Stimulated activated CD8-positive, alpha-beta memory T cell treated with anti-CD3 and anti-CD28 coated beads, Interleukin-4, amount 100 ng/mL, for 4 hours (primary cell): ENCODE data around the gene CASS4.
"Not testable (repeated sequence)": the region's sequence is repeated elsewhere in the genome, so short reads cannot be mapped to it uniquely, and the experiment has no call there.

ENCODE experiments used
- DNase-seq, 2 donors: peaks; one replicate each; pipeline ENCODE4 v3.0.0-alpha.2; 2020; ENCODE audit warnings: low read depth in 2 of 2, low spot score in 1 of 2

The CASS4 gene, protein sequence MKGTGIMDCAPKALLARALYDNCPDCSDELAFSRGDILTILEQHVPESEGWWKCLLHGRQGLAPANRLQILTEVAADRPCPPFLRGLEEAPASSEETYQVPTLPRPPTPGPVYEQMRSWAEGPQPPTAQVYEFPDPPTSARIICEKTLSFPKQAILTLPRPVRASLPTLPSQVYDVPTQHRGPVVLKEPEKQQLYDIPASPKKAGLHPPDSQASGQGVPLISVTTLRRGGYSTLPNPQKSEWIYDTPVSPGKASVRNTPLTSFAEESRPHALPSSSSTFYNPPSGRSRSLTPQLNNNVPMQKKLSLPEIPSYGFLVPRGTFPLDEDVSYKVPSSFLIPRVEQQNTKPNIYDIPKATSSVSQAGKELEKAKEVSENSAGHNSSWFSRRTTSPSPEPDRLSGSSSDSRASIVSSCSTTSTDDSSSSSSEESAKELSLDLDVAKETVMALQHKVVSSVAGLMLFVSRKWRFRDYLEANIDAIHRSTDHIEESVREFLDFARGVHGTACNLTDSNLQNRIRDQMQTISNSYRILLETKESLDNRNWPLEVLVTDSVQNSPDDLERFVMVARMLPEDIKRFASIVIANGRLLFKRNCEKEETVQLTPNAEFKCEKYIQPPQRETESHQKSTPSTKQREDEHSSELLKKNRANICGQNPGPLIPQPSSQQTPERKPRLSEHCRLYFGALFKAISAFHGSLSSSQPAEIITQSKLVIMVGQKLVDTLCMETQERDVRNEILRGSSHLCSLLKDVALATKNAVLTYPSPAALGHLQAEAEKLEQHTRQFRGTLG

DNA sequence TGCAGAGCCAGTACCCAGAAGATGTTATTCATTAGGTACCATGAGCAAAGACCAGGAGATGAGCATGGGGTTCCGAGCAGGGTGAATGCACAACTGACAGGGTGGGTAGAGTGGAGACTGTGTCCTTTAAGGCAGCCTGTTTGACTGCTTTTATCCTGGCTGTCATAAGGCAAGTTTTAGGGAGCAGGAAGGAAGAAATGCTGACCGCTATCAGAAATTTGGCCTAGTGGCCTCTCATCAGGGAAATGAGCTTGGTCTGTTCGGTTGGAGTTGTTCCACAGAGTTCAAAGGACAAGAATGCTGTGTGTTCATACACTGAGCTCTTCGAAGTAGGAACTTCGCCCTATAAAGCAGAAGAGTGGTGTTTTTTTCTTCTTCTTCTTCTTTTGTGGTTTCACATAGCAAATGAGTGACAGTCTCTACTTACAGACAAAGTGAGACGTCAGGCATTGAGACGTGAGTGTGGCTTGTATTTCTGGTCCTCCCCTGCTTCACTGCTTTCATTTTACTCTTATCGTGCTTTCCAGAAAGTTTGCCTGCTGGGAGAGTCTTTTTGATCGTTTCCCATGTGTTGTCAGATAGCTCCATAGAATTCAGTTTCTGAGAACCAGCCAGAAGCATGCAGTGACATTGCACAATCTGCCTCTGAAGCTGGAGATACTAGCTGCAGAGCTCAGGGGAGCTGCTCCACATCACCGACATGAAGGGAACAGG is at the start of gene CASS4:
Gene CASS4 (plus strand): TSS at position 502 of the 714 bp plus-strand sequence. CDS start 199 bp downstream, at position 701.
- no peak for DNase-seq

DNA sequence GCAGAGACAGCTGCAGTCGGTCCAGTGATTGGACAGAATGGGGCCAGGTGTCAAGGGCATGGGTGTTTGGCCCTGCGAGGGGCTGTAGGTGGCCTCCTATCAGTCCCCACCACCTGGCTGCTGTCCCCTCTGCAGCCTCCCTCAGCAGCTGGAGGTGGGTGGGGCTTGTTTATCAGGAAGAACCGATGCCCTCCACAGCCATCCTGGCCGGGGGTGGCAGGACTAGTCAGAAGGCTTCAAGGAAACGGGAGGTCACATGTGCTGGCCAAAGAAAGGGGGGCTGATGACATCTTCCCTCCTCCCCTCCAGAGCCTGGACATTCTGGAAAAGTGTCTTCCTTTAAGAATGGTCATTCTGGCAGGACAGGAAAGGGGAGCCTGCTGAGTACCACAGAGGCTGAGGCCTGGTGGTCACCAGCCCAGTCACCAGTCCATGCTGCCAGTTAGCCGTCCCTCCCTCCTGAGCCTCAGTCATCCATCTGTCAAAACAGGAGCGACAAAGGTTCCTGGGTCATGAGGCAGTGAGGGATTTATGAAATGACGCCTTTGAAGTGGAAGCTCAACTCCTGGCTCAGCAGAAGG is 49.1 kb upstream of the CASS4 start:
- no peak for DNase-seq

DNA sequence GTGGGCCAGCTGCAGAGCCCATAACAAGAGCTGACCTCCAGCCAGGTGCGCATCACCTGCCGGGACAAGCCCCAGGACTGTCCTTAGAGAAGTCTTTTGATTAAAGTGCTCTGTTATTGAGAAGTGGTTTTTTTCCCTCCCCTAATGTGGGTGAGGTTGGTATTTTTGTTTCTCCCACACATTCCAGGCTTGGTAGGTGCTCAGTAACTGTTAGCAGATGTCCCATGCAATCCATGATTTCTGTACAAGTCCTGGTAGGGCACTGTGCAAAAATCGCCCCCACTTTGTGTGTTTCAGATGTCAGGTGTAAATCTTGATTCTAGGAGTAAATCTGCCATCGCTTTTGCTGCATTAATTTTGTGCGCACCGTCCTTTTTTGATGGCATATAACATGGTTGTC is 48.6 kb upstream of the CASS4 start:
- DNase-seq, result no peak

DNA sequence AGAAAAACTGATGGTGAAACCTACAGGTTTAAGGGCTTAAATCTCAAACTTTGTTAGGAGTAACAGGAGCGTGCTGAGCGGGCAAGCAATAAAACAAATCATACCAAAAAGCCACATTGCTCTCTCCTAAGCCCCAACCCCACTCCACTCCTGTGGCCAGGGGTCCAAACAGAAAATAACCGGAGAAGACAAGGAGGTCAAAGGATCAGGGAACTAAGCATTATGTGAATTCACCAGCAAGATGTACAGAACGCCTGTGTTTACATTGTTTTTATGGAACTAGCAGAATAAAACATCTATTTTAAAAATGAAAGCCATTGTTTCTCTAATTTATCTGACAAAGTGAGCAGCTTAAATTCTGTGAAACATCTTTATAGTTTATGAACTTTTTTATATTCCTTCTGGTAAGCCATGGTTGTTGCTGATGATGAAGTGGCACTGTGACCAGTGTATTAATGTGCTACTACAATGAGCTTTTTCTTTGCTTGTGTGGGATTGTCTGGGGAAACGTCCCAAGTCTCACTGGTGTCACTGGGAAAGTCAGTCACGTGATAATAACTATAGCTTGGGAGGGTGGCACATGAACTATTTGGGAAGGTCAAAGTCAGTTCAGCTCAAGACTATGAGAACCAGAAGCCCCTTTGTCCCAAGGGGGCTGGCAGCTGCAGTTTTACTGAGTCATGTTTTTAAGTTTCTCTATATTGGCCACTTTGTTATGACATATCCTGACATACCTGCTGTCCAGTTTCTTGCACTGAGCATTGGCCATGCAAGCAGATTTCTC is 43.5 kb upstream of the CASS4 start:
- no peak for DNase-seq

DNA sequence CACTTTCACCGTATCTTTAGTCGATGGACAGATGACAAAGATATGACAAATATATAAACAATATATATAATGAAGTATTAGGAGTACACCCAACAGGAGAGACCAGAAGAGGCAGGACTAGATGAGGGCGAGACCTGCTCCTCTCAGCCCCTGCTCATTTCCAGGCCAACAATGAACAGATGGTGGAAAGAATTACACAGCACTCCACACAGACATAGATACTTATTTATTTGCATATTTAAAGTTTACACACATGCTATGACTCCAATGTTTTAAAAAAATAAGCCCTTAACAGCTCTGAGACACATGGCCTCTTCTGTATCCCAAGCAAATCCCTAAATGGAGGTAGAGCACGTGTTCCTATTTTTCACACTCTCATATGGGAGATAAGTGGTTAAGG is 42.9 kb upstream of the CASS4 start:
- DNase-seq, result no peak

DNA sequence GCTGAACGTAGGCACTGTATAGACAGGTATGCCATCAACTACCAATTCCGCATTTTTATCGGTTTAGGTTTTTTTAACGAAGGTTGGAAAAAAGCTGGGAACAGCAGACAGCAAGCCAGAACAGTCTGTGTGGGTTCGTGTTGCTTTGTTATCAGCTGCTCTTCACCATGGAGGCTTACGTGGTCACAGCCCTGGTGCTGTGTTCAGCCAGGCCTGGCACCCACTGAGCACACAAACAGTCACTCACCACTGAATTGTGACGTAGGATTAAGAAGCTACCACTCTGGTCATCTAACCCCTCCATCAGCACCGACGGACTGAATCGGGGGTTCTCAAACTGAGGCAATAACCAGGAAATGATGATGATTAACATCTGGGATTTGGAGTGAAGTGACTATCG is 40.1 kb upstream of the CASS4 start:
- no peak for DNase-seq

DNA sequence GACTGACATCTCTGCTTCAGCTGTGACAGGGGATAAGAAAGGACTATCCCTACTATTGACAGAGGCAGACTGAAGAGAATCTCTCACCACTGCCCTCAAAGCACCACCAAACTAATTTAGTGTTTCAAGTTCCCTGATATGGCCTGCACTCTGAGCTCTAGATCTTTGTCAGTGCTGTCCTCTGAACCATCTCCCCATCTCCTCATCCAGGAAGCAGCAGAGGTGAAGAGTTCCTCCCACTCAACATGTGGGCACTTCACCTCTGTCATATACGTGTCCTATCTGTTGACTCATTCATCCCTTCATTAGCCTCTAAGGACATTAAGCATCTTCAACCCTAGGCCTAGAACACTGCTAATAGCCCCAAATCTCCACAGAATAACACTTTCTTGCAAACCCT is 39.2 kb upstream of the CASS4 start:
- DNase-seq, result no peak

DNA sequence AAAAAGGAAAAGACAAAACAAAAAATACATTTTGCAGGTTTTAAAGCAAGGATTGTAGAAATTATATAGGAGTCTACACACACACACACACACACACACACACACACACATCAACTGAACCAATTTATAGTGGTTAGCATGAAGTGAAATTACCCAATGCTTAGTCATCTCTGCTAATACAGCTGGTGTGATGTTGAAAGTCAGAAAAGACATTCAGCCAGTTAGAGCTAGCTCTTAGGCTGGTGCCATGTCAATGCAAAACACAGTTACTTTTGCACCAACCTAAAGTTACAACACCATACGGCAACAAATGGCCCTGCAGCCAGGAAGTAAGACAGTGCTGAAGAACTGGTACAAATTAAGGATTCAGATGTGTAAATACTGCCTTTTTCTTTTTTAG is 38.1 kb upstream of the CASS4 start:
- no peak for DNase-seq

DNA sequence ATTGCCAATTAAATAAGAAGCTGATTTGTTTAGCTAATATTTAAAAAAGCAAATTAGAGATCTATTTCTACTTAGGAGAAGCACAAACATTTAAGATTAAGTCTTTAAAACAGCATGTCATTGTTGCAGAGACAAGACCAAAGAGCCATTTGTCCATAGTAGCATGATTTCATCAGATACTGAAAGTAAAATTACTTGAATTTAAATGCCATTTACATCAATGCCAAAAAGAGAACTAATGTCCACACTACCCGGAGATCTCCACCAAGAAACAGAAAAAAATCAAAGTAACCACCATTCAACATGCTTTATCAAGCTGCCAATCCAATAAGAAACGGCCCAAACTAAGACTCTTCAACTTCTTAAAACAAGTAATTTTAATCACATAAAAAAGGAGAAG is 35.7 kb upstream of the CASS4 start:
- DNase-seq, result no peak

DNA sequence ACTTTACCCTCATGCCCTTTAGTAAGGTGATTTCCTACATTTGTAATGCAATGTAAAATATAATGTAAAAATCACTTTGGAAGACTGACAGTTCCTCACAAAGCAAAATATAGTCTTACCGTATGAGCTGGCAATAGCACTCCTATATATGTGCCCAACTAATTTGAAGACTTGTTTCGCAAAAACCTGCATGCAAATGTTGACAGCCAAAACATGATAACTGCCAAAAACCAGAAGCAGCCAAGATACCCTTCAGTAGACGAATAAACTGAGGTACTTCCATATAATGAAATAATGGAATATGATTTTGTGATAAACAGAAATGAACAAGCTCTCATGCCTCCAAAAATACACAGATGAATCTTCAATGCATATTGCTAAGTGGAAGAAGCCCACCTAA is 33.7 kb upstream of the CASS4 start:
- no peak for DNase-seq

DNA sequence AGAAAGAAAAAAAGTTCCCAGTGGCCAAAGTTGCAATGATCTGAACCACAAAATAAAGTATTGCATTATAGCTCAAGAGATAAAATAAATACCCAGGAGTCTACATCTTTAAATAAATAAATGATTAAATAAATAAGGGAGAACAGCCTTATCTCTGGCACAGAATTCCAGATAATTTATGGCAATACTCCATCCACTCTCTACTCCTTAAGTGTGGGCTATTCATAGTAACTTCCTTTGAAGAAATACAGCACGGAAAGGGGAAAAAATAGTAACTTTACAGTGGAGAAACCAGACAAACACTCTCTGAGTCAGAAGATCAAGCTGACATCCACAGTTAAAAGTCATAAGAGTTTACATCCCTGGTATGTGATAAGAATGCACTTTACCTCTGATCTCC is 31.7 kb upstream of the CASS4 start:
- DNase-seq, result no peak

DNA sequence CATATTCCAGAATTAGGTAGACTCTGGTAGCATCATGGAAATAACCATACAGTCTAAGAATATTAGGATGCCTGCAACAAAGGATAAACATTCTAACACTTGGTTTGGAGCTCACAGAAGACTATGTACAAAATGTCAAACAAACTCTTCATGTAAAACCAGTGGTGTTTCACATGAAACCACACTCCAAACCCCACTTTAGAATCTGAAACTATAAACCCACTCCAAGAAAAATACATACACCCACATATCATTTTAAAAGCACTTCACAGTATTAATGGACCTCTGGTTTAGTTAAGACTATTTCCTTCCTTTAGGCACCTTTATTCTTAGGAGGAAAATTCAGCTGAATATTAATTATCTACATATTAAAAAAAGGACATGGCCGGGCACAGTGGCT is 30.6 kb upstream of the CASS4 start:
- DNase-seq, result no peak

DNA sequence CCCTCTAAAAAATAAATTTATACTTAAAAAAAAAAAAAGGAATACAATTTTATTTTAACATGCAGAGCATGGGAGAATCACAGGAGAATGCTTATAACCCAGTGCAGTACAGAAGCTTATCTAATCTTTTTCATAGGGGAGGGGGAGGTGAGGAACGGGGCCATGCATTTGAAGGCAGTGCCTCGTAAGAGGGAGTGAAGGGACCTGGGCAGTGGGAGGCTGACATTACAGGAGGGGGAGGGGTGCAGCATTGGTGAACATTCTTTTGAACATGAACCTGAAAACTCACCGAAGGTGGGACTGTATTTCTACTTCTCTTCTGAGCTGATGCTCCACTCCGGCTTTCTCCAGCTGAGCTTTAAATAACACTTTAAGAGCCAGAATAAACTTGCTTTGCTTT is 29.4 kb upstream of the CASS4 start:
- no peak for DNase-seq

DNA sequence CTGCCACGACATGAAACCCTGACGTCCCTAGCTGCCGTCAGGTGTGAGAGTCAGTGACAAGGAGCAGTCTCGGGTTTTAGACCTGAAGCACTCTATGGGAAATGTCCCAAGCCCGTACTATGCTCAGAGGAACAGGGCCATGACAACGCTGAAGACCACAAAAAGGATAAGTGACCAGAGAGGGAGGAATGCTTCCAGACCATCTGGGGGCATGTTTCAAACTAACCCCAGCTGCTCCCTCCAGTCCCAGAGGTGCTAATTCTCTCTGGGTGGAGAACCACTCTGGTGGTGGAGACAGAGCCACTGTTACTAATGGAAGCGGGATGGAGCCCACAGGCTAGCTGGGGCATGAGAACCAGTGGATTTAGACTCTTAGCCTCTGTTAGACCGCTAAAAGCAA is 28.7 kb upstream of the CASS4 start:
- no peak for DNase-seq

DNA sequence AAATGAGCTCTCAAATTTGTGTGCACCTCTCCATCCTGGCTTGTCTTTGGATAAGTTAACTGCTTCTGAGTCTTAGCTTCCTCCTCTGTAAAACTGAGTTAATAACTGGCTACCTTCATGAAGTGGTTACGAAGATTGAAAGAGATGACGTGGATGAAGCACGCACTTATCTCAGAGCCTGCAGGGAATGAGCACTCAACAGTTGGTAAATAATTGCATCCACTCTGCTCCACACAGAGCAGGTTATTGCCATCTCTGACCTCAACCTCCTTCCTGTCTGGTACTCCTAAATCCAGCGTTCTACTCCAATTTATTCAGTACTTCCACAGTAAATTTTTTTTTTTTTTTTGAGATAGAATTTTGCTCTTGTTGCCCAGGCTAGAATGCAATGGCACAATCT is 26.9 kb upstream of the CASS4 start:
- DNase-seq, result no peak

DNA sequence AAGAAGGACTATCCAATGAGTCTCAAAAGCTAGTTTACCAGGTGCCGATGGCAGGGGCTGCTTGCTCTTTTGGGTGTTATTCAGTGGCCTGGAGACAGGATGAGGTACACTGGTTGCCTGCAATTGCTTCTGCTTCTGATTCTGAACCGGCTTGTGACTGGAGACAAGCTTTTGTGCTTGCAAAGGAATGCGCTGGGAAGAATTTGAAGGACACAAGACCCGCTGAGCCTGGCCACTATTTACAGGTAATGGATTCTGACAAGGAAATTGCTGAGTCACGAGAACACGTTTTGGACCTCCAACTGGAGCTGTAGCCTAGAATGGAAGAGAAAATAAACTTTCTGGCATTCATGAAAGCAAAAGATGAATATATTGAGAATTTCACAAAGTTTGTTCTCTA is 25.8 kb upstream of the CASS4 start:
- no peak for DNase-seq

DNA sequence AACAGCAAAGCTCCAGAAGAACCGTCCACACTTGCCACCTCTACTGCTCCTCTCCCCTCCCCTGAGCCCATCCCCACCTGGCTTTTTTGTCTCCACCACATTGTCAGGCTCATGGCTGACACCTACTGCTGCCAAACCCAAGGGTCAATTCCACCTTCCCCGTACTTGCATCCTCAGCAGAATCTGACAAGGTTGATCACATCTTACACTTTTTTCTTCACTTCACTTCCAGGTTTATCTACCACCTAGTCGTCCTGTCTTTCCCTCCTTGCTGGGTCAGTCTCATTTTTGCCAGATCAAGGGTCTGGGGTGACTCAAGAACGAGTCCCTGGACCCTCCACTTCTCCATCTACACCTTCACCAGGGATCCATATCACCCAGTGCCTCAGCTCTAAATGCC is 23.2 kb upstream of the CASS4 start:
- no peak for DNase-seq

DNA sequence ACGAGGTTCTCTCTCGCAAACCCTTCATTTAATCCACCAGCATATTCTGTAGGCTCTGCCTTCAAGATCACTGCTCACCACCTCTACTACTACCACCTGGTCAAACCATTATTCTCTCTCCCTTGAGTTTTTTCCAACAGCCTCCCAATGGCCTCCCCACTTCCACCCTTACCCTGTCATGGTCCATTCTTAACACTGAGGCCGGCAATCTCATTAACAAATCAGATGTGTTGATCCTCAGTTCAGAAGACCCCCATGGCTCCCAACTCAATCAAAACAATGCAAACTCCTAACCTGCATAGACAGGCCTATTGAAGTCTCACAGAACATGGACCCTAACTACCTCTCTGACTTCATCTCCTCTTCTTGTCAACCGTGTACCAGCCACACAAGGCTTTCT is 22.3 kb upstream of the CASS4 start:
- no peak for DNase-seq

DNA sequence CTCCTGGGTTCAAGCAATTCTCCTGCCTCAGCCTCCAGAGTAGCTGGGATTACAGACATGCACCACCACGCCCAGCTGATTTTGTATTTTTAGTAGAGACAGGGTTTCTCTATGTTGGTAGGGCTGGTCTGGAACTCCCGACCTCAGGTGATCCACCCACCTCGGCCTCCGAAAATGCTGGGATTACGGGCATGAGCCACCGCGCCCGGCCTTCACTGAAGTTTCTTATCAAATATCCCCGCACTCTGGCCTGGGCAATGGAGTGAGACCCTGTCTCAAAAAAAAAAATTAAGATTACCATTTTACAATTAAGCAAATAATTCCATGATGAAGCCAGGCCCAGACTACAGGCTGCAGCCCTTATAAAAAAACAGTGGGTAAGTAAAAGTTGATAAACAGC is 21.7 kb upstream of the CASS4 start:
- DNase-seq, result not testable (repeated sequence)

DNA sequence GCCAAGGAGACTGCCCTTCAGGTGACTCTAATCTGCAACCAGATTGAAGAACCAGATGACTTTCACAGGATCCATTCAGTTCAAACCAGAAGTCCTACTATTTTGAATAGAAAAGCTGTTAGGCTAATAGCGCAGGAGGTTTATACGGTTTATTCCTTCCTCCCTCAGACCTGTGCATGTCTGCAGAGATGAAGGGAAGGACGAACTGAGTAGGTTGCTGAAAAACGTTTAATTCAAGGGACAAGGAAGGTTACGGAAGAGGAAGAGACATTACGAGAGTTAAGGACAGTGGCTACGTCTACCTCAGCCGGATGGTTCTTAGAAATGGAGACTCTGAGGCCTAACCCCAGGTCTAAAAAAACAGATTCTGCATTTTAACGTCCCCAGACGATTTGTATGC is 21.0 kb upstream of the CASS4 start:
- no peak for DNase-seq

DNA sequence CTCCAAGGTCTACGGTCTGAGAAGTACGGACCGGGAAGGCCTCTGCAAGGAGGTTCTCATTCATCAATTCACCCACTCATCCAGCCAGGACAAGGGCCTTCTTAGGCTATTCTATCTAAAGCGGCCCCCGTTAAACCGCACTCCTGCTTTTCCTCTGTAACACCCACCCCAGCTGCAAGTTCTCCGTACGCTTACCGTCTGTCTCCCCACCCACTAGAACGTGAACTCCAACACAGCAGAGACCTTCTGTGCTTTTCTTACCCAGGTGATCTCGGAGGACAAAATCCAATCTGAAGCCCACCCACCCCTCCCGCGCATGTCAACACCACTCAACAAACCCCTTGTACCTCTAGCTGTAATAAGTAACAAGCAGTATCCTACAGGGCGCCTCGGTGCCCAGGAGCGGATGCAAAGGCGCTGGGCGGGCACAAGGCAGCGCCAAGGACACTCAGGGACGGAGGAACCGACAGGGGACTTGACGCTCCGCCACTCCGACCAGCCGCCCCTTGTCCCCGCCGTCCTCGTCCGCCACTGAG is 20.4 kb upstream of the CASS4 start:
- no peak for DNase-seq
